ENCODE results near the gene MAB21L2.

DNA sequence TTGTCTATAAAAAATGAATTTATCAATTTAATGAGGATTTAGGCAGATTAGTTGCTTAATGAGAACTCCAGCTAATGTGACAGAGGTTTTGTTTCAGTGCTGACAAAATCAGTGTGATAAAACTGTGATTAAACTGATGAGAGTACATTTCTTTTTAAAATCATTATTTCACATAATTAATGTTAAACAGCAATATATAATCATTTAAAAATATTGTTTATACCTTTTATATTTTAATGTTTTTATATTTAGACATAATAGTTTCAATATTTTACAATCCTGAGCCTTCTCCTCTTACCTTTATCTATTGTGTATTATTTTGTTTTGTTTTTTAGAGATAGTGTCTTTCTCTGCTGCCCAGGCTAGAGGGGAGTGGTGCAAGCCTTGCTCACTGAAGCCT lies 47.1 kb upstream of the MAB21L2 start:
- TF ChIP-seq MXI1 (IDR thresholded peaks at IDR 0.05; ENCODE audit: borderline replicate concordance, low read depth, low read length) (no peak), ZNF660 (CRISPR knock-in tag; IDR thresholded peaks at IDR 0.05; ENCODE audit: borderline replicate concordance, low read depth) (no peak), FOXK2 (IDR thresholded peaks at IDR 0.05) (no peak), ZBTB7A (CRISPR knock-in tag; IDR thresholded peaks at IDR 0.05) (no peak), FOSL1 (CRISPR knock-in tag; IDR thresholded peaks at IDR 0.05; ENCODE audit: borderline replicate concordance) (no peak), POLR2A (IDR thresholded peaks at IDR 0.05; ENCODE audit: insufficient read depth in 1 of 2, low read depth in 2 of 2, low read length in 2 of 2) (no peak), EZH2 (conservative IDR thresholded peaks at IDR 0.05; ENCODE audit: low read depth, low read length) (no peak)
- TF ChIP-seq, protein P1, sequence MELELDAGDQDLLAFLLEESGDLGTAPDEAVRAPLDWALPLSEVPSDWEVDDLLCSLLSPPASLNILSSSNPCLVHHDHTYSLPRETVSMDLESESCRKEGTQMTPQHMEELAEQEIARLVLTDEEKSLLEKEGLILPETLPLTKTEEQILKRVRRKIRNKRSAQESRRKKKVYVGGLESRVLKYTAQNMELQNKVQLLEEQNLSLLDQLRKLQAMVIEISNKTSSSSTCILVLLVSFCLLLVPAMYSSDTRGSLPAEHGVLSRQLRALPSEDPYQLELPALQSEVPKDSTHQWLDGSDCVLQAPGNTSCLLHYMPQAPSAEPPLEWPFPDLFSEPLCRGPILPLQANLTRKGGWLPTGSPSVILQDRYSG (CRISPR knock-in tag; IDR thresholded peaks at IDR 0.05), result no peak
- TF ChIP-seq, protein P2, sequence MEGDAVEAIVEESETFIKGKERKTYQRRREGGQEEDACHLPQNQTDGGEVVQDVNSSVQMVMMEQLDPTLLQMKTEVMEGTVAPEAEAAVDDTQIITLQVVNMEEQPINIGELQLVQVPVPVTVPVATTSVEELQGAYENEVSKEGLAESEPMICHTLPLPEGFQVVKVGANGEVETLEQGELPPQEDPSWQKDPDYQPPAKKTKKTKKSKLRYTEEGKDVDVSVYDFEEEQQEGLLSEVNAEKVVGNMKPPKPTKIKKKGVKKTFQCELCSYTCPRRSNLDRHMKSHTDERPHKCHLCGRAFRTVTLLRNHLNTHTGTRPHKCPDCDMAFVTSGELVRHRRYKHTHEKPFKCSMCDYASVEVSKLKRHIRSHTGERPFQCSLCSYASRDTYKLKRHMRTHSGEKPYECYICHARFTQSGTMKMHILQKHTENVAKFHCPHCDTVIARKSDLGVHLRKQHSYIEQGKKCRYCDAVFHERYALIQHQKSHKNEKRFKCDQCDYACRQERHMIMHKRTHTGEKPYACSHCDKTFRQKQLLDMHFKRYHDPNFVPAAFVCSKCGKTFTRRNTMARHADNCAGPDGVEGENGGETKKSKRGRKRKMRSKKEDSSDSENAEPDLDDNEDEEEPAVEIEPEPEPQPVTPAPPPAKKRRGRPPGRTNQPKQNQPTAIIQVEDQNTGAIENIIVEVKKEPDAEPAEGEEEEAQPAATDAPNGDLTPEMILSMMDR (CRISPR knock-in tag; IDR thresholded peaks at IDR 0.05), result no peak
- TF ChIP-seq, protein P3, sequence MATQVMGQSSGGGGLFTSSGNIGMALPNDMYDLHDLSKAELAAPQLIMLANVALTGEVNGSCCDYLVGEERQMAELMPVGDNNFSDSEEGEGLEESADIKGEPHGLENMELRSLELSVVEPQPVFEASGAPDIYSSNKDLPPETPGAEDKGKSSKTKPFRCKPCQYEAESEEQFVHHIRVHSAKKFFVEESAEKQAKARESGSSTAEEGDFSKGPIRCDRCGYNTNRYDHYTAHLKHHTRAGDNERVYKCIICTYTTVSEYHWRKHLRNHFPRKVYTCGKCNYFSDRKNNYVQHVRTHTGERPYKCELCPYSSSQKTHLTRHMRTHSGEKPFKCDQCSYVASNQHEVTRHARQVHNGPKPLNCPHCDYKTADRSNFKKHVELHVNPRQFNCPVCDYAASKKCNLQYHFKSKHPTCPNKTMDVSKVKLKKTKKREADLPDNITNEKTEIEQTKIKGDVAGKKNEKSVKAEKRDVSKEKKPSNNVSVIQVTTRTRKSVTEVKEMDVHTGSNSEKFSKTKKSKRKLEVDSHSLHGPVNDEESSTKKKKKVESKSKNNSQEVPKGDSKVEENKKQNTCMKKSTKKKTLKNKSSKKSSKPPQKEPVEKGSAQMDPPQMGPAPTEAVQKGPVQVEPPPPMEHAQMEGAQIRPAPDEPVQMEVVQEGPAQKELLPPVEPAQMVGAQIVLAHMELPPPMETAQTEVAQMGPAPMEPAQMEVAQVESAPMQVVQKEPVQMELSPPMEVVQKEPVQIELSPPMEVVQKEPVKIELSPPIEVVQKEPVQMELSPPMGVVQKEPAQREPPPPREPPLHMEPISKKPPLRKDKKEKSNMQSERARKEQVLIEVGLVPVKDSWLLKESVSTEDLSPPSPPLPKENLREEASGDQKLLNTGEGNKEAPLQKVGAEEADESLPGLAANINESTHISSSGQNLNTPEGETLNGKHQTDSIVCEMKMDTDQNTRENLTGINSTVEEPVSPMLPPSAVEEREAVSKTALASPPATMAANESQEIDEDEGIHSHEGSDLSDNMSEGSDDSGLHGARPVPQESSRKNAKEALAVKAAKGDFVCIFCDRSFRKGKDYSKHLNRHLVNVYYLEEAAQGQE (IDR thresholded peaks at IDR 0.05; ENCODE audit: borderline replicate concordance in 1 of 2, low read depth in 1 of 2, low read length in 2 of 2), result no peak
- TF ChIP-seq, protein P4, sequence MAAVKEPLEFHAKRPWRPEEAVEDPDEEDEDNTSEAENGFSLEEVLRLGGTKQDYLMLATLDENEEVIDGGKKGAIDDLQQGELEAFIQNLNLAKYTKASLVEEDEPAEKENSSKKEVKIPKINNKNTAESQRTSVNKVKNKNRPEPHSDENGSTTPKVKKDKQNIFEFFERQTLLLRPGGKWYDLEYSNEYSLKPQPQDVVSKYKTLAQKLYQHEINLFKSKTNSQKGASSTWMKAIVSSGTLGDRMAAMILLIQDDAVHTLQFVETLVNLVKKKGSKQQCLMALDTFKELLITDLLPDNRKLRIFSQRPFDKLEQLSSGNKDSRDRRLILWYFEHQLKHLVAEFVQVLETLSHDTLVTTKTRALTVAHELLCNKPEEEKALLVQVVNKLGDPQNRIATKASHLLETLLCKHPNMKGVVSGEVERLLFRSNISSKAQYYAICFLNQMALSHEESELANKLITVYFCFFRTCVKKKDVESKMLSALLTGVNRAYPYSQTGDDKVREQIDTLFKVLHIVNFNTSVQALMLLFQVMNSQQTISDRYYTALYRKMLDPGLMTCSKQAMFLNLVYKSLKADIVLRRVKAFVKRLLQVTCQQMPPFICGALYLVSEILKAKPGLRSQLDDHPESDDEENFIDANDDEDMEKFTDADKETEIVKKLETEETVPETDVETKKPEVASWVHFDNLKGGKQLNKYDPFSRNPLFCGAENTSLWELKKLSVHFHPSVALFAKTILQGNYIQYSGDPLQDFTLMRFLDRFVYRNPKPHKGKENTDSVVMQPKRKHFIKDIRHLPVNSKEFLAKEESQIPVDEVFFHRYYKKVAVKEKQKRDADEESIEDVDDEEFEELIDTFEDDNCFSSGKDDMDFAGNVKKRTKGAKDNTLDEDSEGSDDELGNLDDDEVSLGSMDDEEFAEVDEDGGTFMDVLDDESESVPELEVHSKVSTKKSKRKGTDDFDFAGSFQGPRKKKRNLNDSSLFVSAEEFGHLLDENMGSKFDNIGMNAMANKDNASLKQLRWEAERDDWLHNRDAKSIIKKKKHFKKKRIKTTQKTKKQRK (IDR thresholded peaks at IDR 0.05; ENCODE audit: low read length), result no peak

All from HepG2 (cell line).